GM12878 (cell line): Measurements from ENCODE around the gene SMIM31. TPM values are rescaled to one million over a fixed set of nuclear protein-coding genes. Genes with fewer than 3 reads are reported as not detected.

ENCODE experiments used
- ATAC-seq: fragments of 200-7000 bp; cut with Tn5 transposase; 3 replicates; pipeline ENCODE4 v1.9.1; 2020; ENCODE audit warnings: mild to moderate bottlenecking, moderate library complexity
- BruUV-seq: library from RNA; stranded (reverse); fragments of 400-500 nt; replicated peaks from 2 replicates; lab custom pipeline; 2021; lab: Mats Ljungman, UMichigan
- CTCF ChIA-PET: fragments of 300-600 bp; sonication (Branson Sonifier 250); formaldehyde crosslinking; extraction: SDS; loops from one replicate; lab custom pipeline; 2021; ENCODE audit warnings: inconsistent platforms; lab: Yijun Ruan, JAX
- POLR2A ChIA-PET: fragments of 350-600 bp; formaldehyde crosslinking; extraction: SDS; loops from one replicate; lab custom pipeline; 2021; ENCODE audit warnings: inconsistent platforms; lab: Charles Lee
- RAD21 ChIA-PET: fragments of 300-600 bp; sonication (Branson Sonifier 250); formaldehyde crosslinking; loops from one replicate; lab custom pipeline; 2023; ENCODE audit warnings: antibody characterized with exemption; ENCODE audit not compliant: unreplicated experiment; lab: Charles Lee
- SMC1A ChIA-PET: fragments of 300-600 bp; sonication (Branson Sonifier 250); formaldehyde crosslinking; loops from one replicate; lab custom pipeline; 2023; ENCODE audit not compliant: unreplicated experiment, uncharacterized antibody; lab: Charles Lee
- DNase-seq: peaks from one replicate; pipeline ENCODE4 v3.0.0-alpha.2; 2011; ENCODE audit warnings: low read depth, low spot score
- FAIRE-seq: peaks from 3 replicates; lab custom pipeline; 2011; peaks lifted over from hg19 to GRCh38; lab: Jason Lieb, UNC
- H2AFZ ChIP-seq: 2 replicates; pipeline ENCODE4 v1.6.0; 2011; ENCODE audit warnings: low read depth, low read length, control low read depth; ENCODE audit not compliant: control insufficient read depth
- H3K27ac ChIP-seq: 2 replicates; pipeline ENCODE4 v1.5.1; 2011; ENCODE audit warnings: control low read depth; ENCODE audit not compliant: control insufficient read depth, insufficient read depth
- H3K27me3 ChIP-seq, 2 experiments: replicated peaks in 1 of 2; 2 replicates each; pipeline versions ENCODE4 v1.6.0 to v1.6.1; 2011; ENCODE audit warnings: low read length in 1 of 2; ENCODE audit not compliant: control insufficient read depth in 2 of 2, insufficient read depth in 2 of 2
- H3K36me3 ChIP-seq, 2 experiments: 2 replicates each; pipeline ENCODE4 v1.5.1; 2011; ENCODE audit warnings: low read length in 1 of 2; ENCODE audit not compliant: control insufficient read depth in 2 of 2, insufficient read depth in 2 of 2
- H3K4me1 ChIP-seq: 2 replicates; pipeline ENCODE4 v1.6.1; 2011; ENCODE audit warnings: mild to moderate bottlenecking, low read length, moderate library complexity, mixed read lengths; ENCODE audit not compliant: control insufficient read depth, insufficient read depth
- H3K4me2 ChIP-seq: 2 replicates; pipeline ENCODE4 v1.6.0; 2011; ENCODE audit warnings: control low read depth; ENCODE audit not compliant: control insufficient read depth, insufficient read depth
- H3K4me3 ChIP-seq: fragments of 200-600 bp; sonication (generic); 2 replicates; pipeline ENCODE4 v1.5.1; 2016
- H3K79me2 ChIP-seq: 2 replicates; pipeline ENCODE4 v1.6.0; 2011; ENCODE audit warnings: low read length; ENCODE audit not compliant: control insufficient read depth, insufficient read depth
- H3K9ac ChIP-seq: 2 replicates; pipeline ENCODE4 v1.8.0; 2011; ENCODE audit warnings: low read length, control low read depth, mixed read lengths; ENCODE audit not compliant: control insufficient read depth, insufficient read depth
- H3K9me3 ChIP-seq: replicated peaks from 3 replicates; pipeline ENCODE4 v1.5.1; 2011; ENCODE audit warnings: mild to moderate bottlenecking, low read length; ENCODE audit not compliant: control insufficient read depth, insufficient read depth
- H4K20me1 ChIP-seq: 2 replicates; pipeline ENCODE4 v1.6.0; 2011; ENCODE audit not compliant: control insufficient read depth, insufficient read depth
- ATF2 ChIP-seq: IDR thresholded peaks from 2 replicates; pipeline ENCODE4 v1.6.1; 2012; ENCODE audit warnings: low read length, inconsistent platforms
- CBX3 ChIP-seq: fragments of 200-600 bp; sonication (generic); IDR thresholded peaks from 2 replicates; pipeline ENCODE4 v1.6.1; 2016; ENCODE audit warnings: low read depth, borderline replicate concordance
- CHD4 ChIP-seq: fragments of 200-600 bp; sonication (generic); IDR thresholded peaks from 2 replicates; pipeline ENCODE4 v1.6.1; 2016; ENCODE audit warnings: mild to moderate bottlenecking
- IKZF1 ChIP-seq: fragments of 450-650 bp; conservative IDR thresholded peaks from 2 replicates; pipeline ENCODE4 v1.6.1; 2017; ENCODE audit warnings: antibody characterized with exemption, mild to moderate bottlenecking
- IKZF2 ChIP-seq, 2 experiments: fragments of 450-650 bp; IDR thresholded peaks; 2 replicates each; pipeline ENCODE4 v1.6.1; 2017; ENCODE audit warnings: mild to moderate bottlenecking in 2 of 2, moderate library complexity in 2 of 2
- MEF2B ChIP-seq: fragments of 450-650 bp; IDR thresholded peaks from 2 replicates; pipeline ENCODE4 v1.6.1; 2018; ENCODE audit warnings: mild to moderate bottlenecking, moderate library complexity; ENCODE audit not compliant: partially characterized antibody, poor library complexity, severe bottlenecking
- NR2C2 ChIP-seq: IDR thresholded peaks from 2 replicates; pipeline ENCODE4 v1.6.1; 2011; ENCODE audit warnings: borderline replicate concordance, low read depth; ENCODE audit not compliant: control insufficient read depth, insufficient read length
- RBBP5 ChIP-seq: fragments of 200-600 bp; sonication (generic); conservative IDR thresholded peaks from 2 replicates; pipeline ENCODE4 v1.6.1; 2016
- SUZ12 ChIP-seq: fragments of 200-600 bp; sonication (generic); IDR thresholded peaks from one replicate; pipeline ENCODE4 v1.6.1; 2018; ENCODE audit warnings: antibody characterized with exemption, mild to moderate bottlenecking; ENCODE audit not compliant: unreplicated experiment
- YBX1 ChIP-seq: fragments of 450-650 bp; IDR thresholded peaks from 2 replicates; pipeline ENCODE4 v1.6.1; 2016; ENCODE audit warnings: antibody characterized with exemption
- ZNF592 ChIP-seq: fragments of 450-650 bp; IDR thresholded peaks from 2 replicates; pipeline ENCODE4 v1.6.1; 2017; ENCODE audit warnings: mild to moderate bottlenecking, moderate library complexity
- WGBS: methylation state at CpG from one replicate; pipeline ENCODE4 v1.1.6; 2016; ENCODE audit warnings: low lambda C conversion rate; ENCODE audit not compliant: insufficient replicate concordance, insufficient coverage; ENCODE audit errors: missing lambda C conversion rate; 5-methylcytosine and 5-hydroxymethylcytosine counted together
- in situ Hi-C: fragments of 300-500 bp; cut with MboI; formaldehyde crosslinking; loops from 9 replicates; pipeline ENCODE4 v1.14.3; 2018; ENCODE audit warnings: mixed read lengths
- intact Hi-C: fragments of 100-400 bp; cut with micrococcal nuclease; formaldehyde crosslinking; loops from one replicate; pipeline ENCODE4 v1.14.2; 2022; ENCODE audit not compliant: unreplicated experiment
- polyA plus RNA-seq, 11 experiments: library from polyadenylated mRNA; depleted of rRNA in 4 of 11; unstranded in 6 of 11; stranded (reverse) in 5 of 11; fragments of >200 nt; fragmentation: Nextera tagmentation in 4 of 11; fragmentation: Illumina TruSeq in 1 of 11; extraction: Ambion mirVana in 4 of 11; extraction: Trizol in 1 of 11; gene quantifications; 1 replicate in 1 of 11; 2 replicates in 10 of 11; pipeline versions ENCODE4 v1.2.1 to v1.2.3, GENCODE V29; 2011 to 2016; ENCODE audit warnings: inconsistent platforms in 2 of 11, missing spikeins in 2 of 11, low read depth in 1 of 11
- total RNA-seq, 4 experiments: library from RNA; depleted of rRNA in 3 of 4; stranded (reverse); fragments of >200 nt in 3 of 4; fragmentation: Illumina TruSeq in 1 of 4; extraction: Trizol in 1 of 4; gene quantifications; 2 replicates each; pipeline versions ENCODE4 v1.2.1 to v1.2.3, GENCODE V29; 2013 to 2021

The SMIM31 gene
- total and polyA plus RNA-seq, 10 of the 15 experiments (the other 5 are each of a cell fraction or from before 2014, with no cell fraction given): not detected

GRCh38 chr4:164828955-164829354 is 75.0 kb downstream of the SMIM31 start:
- H3K36me3 ChIP-seq: no peaks in the 10 kb centered on the region
- H3K4me1 ChIP-seq: no peaks in the 10 kb centered on the region
- 66% methylated on average over 3 of the region's 3 CpGs for WGBS
- no peak overlapping the region for H3K9ac ChIP-seq
- SMC1A ChIA-PET: interaction anchor here (1.1 to 1.9 kb wide), 2 partner anchors 48 to 106 kb away, joined by 3 read pairs; partner anchors contain the start of gene APELA
- in situ Hi-C loops: no loop called here
- H3K79me2 ChIP-seq: no peaks in the 10 kb centered on the region
- intact Hi-C loops: no loop called here
- RAD21 ChIA-PET: no interaction called here
- H2AFZ ChIP-seq: no peak overlapping the region
- no peak for ATAC-seq
- no peaks in the 10 kb centered on the region for H3K27me3 ChIP-seq
- no peak overlapping the region for H3K4me2 ChIP-seq
- H3K9me3 ChIP-seq: no peaks in the 10 kb centered on the region
- POLR2A ChIA-PET: no interaction called here
- no TSS peak for BruUV-seq
- H3K4me3 ChIP-seq: no peak overlapping the region
- CTCF ChIA-PET: interaction anchor here (1.3 to 1.4 kb wide), 2 partner anchors 29 to 49 kb away, joined by 5 to 6 read pairs; no protein-coding TSS in a partner anchor
- H3K27ac ChIP-seq: no peak overlapping the region
- TF ChIP-seq RBBP5: no peak
- no peak for TF ChIP-seq CHD4
- no peak for TF ChIP-seq IKZF1
- no peak for TF ChIP-seq NR2C2
- no peak for TF ChIP-seq IKZF2 (IDR thresholded peaks at IDR 0.05)
- no peak for TF ChIP-seq YBX1
- no peak for TF ChIP-seq ATF2
- TF ChIP-seq SUZ12: no peak
- TF ChIP-seq ZNF592: no peak
- TF ChIP-seq MEF2B: no peak
- no peak for TF ChIP-seq CBX3
- TF ChIP-seq, all 136 proteins: peak for 0
- no peak for DNase-seq
- FAIRE-seq: peak; percentile 78
- no peaks in the 10 kb centered on the region for H4K20me1 ChIP-seq
